HG03039 (cell line): ENCODE measurements around the gene ACAP2.
A peak's percentile ranks its signal among the peaks of the same experiment; 100 is the strongest.
"Not testable (repeated sequence)": the region's sequence is repeated elsewhere in the genome, so short reads cannot be mapped to it uniquely, and the experiment has no call there.

Experiments
- ATAC-seq: cut with Tn5 transposase; IDR thresholded peaks from one replicate; pipeline ENCODE4 v1.9.1; 2021; ENCODE audit warnings: mild to moderate bottlenecking, moderate library complexity; ENCODE audit not compliant: unreplicated experiment

ACAP2 gene

GRCh38 chr3:195297446-195297845 is 145.4 kb downstream of the ACAP2 start:
- no peak for ATAC-seq

GRCh38 chr3:195296662-195297061 is 146.2 kb downstream of the ACAP2 start:
- no peak for ATAC-seq

- no peak for ATAC-seq
These were observed 151.7 kb downstream of the ACAP2 start for GRCh38 chr3:195291121-195291520.

- not testable (repeated sequence) for ATAC-seq
These were observed 152.2 kb downstream of the ACAP2 start for GRCh38 chr3:195290643-195291042.

GRCh38 chr3:195286115-195286872 is 156.5 kb downstream of the ACAP2 start:
- ATAC-seq: no peak

- no peak for ATAC-seq
These were observed 157.4 kb downstream of the ACAP2 start for GRCh38 chr3:195285372-195285771.

- no peak for ATAC-seq
These were observed 158.0 kb downstream of the ACAP2 start for GRCh38 chr3:195284842-195285241.

- ATAC-seq: no peak
These were observed 159.9 kb downstream of the ACAP2 start for GRCh38 chr3:195282961-195283360.

- no peak for ATAC-seq
These were observed 168.4 kb downstream of the ACAP2 start for GRCh38 chr3:195274259-195274966.

GRCh38 chr3:195271410-195272243 is 171.2 kb downstream of the ACAP2 start:
- peak; percentile 58 for ATAC-seq

- ATAC-seq: peak; percentile 80
These were observed 171.9 kb downstream of the ACAP2 start, which contains the start of gene XXYLT1 for GRCh38 chr3:195270817-195271409. Gene XXYLT1 (minus strand): TSS chr3:195271159. CDS start chr3:195271058, 101 bp downstream.

- peak; percentile 4 for ATAC-seq
These were observed 172.6 kb downstream of the ACAP2 start for GRCh38 chr3:195270079-195270816.

GRCh38 chr3:195269375-195270078 is 173.3 kb downstream of the ACAP2 start:
- no peak for ATAC-seq

- ATAC-seq: no peak
These were observed 174.1 kb downstream of the ACAP2 start for GRCh38 chr3:195268576-195269309.

GRCh38 chr3:195267096-195267495 is 175.7 kb downstream of the ACAP2 start:
- ATAC-seq: no peak

- no peak for ATAC-seq
These were observed 176.4 kb downstream of the ACAP2 start for GRCh38 chr3:195266428-195266827.

GRCh38 chr3:195265363-195265976 is 177.3 kb downstream of the ACAP2 start:
- ATAC-seq: no peak

GRCh38 chr3:195263925-195264600 is 178.8 kb downstream of the ACAP2 start:
- ATAC-seq: no peak
